K562 (cell line): ENCODE measurements around the gene NIM1K. TPM values are rescaled to one million over a fixed set of nuclear protein-coding genes. Genes with fewer than 3 reads are reported as not detected.
A peak's percentile ranks its signal among the peaks of the same experiment; 100 is the strongest.

Source experiments
- ARID3A ChIP-seq: IDR thresholded peaks from 2 replicates; pipeline ENCODE4 v1.6.1; 2012; ENCODE audit warnings: low read depth, low read length, improper control_type of control experiment, borderline replicate concordance
- ATF1 ChIP-seq, 2 experiments: fragments of 450-650 bp in 1 of 2; IDR thresholded peaks; 2 replicates each; pipeline ENCODE4 v1.6.1; 2016; ENCODE audit warnings: missing compliant biosample characterization in 1 of 2, missing genetic modification characterization in 1 of 2
- ATF6 ChIP-seq: sonication (generic); formaldehyde crosslinking; IDR thresholded peaks from 2 replicates; pipeline ENCODE4 v1.4.0; 2020; ENCODE audit warnings: mild to moderate bottlenecking, missing genetic modification reagents
- BRD4 ChIP-seq: fragments of 200-600 bp; sonication (generic); IDR thresholded peaks from 2 replicates; pipeline ENCODE4 v1.6.1; 2017; ENCODE audit warnings: inconsistent platforms
- BRF2 ChIP-seq: IDR thresholded peaks from 3 replicates; pipeline ENCODE4 v1.6.1; 2011; ENCODE audit warnings: borderline replicate concordance, mild to moderate bottlenecking; ENCODE audit not compliant: insufficient read length, insufficient read depth
- DEAF1 ChIP-seq: fragments of 450-650 bp; formaldehyde crosslinking; IDR thresholded peaks from 2 replicates; pipeline ENCODE4 v1.4.0; 2020; ENCODE audit warnings: mild to moderate bottlenecking, moderate library complexity
- DIDO1 ChIP-seq: fragments of 450-650 bp; IDR thresholded peaks from 2 replicates; pipeline ENCODE4 v1.6.1; 2016; ENCODE audit warnings: low read depth, missing biosample characterization, missing genetic modification characterization
- FOXK2 ChIP-seq, 2 experiments: fragments of 450-650 bp; IDR thresholded peaks in 1 of 2; conservative IDR thresholded peaks in 1 of 2; 2 replicates each; pipeline ENCODE4 v1.6.1; 2016; ENCODE audit warnings: low read depth in 2 of 2, mild to moderate bottlenecking in 1 of 2
- GATAD2B ChIP-seq: fragments of 450-650 bp; IDR thresholded peaks from 2 replicates; pipeline ENCODE4 v1.6.1; 2017; ENCODE audit warnings: mild to moderate bottlenecking, borderline replicate concordance
- KDM2B ChIP-seq: fragments of 250-450 bp; sonication (Bioruptor Pico); IDR thresholded peaks from 2 replicates; pipeline ENCODE4 v1.8.0; 2021; ENCODE audit warnings: mild to moderate bottlenecking, moderate library complexity
- REST ChIP-seq, 2 experiments: fragments of 450-650 bp; formaldehyde crosslinking in 1 of 2; IDR thresholded peaks; 2 replicates each; pipeline versions ENCODE4 v1.4.0 to v1.6.1; 2014 to 2020; ENCODE audit warnings: mild to moderate bottlenecking in 2 of 2, borderline replicate concordance in 1 of 2, low read depth in 1 of 2
- polyA plus RNA-seq, 8 experiments: library from polyadenylated mRNA; depleted of rRNA in 4 of 8; stranded (reverse) in 5 of 8; unstranded in 3 of 8; fragments of >200 nt; fragmentation: Nextera tagmentation in 2 of 8; fragmentation: Illumina TruSeq in 1 of 8; extraction: Ambion mirVana in 2 of 8; extraction: Trizol in 1 of 8; gene quantifications; 2 replicates each; pipeline versions ENCODE4 v1.2.1 to v1.2.3, GENCODE V29; 2011 to 2014; ENCODE audit warnings: inconsistent platforms in 1 of 8, missing spikeins in 1 of 8
- total RNA-seq, 7 experiments: library from RNA; depleted of rRNA in 6 of 7; stranded (reverse); fragments of >200 nt in 6 of 7; fragmentation: Illumina TruSeq in 2 of 7; extraction: Trizol in 2 of 7; gene quantifications; 2 replicates each; pipeline versions ENCODE4 v1.2.1 to v1.2.3, GENCODE V29; 2011 to 2021; ENCODE audit warnings: low replicate concordance in 1 of 7

NIM1K gene
- total and polyA plus RNA-seq, 9 of the 15 experiments (the other 6 are each of a cell fraction or from before 2014, with no cell fraction given), result 0.03 to 0.34 (median 0.08) TPM; not detected in 3

GRCh38 chr5:43227655-43228054, 35.6 kb downstream of the NIM1K start (continued):
- TF ChIP-seq REST (IDR thresholded peaks at IDR 0.05; ENCODE audit: borderline replicate concordance) (peak; percentile 78), REST (CRISPR knock-in tag; IDR thresholded peaks at IDR 0.05; ENCODE audit: low read depth) (no peak), FOXK2 (conservative IDR thresholded peaks at IDR 0.05 in 1 of 2, IDR thresholded peaks at IDR 0.05 in 1 of 2; ENCODE audit: low read depth in 2 of 2) (peak in 1 of 2 experiments; percentile 49; a peak in 1 of 4 replicates), KDM2B (CRISPR knock-in tag) (no peak), GATAD2B (0 out of 2 replicates have a peak, but pooled peaks have one; percentile 40), BRF2 (no peak), DEAF1 (peak; percentile 63), BRD4 (no peak), ATF1 (CRISPR knock-in tag; IDR thresholded peaks at IDR 0.05) (no peak), ATF1 (tag; IDR thresholded peaks at IDR 0.05) (no peak), ARID3A (peak; percentile 84; the same call in 1 of the 2 replicates), ATF6 (CRISPR knock-in tag) (no peak), DIDO1 (tag) (no peak)
